GOT3 (cell line): ENCODE results near the gene OXCT1.

Experiments used
- DNase-seq: peaks from one replicate; lab custom pipeline; 2025; ENCODE audit warnings: mixed read lengths; lab: John Stamatoyannopoulos, UW

Gene OXCT1

DNA sequence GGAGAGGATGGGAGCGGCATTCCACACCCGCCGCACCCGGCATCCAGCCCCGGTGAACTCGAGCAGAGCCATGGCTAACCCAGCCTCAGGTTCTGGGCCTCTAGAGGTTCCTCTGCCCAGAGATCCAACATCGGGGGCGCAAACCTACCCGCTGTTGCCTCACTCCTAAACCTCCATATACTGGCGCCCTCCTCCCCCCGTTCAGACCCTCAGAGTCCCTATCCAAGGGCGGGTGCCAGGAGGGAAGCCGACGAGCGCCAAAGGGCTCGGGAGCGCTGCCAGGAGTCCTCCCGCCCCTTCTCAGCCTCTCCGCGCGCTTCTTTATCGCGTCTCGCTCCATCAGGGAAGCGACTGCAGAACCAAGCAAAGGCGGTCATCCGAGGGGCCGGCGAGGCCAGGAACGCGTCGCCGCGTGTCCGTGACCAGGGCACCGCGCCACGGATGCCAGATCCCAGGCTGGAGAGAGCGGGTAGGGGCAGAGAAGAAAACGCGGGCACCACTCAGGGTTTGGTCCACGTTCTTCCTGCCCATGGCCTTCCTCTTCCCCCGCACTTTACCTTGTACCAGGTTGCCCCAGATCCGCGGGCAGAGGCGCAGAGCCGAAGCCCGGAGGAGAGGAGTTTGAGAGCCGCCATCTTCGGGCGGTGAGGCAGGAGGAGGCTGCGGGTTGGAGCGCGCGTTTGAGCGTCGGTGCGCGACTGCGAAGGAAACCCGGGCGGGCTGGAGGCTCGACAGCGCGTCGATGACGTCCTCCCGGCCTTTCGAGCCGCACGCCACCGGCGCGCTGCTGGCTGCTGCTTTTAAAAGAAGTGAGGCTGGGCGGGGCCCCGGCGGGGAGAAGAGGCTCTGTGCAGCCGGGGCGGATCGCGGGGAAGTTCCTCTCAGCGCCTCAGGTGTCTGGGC is at the start of gene OXCT1:
Gene OXCT1, minus strand, starts transcription at position 702 of the 903 bp plus-strand sequence. Its CDS starts 67 bp downstream, at position 635.
- DNase-seq, result peak; percentile 24

DNA sequence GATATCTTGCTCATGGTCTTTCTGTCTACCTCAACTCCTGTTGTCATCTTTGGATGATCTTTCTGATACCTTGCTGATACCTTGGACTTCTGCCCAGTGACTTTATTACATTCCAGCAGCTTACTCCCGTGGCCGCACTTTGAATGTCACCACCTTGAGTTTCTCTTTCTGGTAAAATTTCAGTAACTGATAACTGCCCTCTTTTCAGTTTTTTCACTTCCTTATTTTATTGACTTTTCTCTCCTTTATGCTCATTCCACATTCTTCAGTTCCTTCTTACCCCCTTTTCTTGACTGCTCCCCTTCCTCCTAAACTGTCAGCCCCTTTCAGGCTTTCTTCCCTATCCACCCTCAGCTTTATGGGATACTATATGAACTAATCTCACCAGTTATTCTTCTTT is 47.9 kb upstream of the OXCT1 start:
- DNase-seq, result no peak

DNA sequence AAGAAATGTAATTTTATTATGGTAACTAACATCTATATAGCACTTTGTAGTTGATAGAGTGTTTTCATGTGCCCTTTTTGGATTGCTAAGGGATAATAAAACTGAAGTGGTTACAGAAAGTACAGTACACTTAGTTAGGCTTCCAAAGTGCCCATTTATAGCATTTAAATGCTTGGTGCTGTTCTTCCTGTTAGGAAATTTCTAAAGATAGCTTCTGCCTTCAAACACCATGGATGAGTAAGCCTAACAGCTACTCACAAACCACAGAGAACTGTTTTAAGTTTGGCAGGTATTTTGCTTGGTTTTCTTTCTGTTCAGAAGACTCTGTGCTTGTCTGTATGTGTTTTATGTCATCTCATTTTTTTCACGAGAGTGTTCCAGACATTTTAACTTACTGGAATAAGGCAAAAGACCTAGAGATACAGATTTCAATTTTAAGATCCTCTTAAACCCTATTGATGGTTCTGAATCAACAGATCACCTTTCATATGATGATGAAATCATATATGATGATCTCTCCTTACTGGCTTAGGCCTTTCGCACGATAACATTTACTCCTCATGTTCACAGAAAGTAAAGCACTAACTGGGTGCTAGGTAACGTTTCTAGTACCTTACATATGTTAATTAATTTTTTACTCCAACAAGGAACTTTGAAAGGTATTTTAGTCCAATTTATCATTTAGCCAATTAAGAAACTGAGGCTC is 38.3 kb upstream of the OXCT1 start:
- DNase-seq, result no peak

DNA sequence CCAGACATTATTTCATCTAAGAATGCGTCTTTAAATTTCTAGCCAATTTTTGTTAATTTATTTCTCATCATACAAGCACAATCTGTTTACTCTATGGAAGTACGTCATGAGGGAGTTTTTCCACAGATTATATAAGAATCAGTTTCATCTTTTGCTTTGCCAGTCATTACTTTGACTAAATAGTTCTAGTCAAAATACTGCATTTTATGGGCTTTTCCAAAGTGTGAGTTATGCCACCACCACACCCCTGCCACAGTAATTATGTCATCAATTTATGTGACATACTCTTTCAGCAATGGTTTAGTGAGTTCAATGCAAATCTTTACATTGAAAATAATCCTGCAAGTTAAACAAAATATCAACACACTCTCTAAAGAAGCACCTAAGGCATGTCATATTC is 35.9 kb upstream of the OXCT1 start:
- DNase-seq, result no peak

DNA sequence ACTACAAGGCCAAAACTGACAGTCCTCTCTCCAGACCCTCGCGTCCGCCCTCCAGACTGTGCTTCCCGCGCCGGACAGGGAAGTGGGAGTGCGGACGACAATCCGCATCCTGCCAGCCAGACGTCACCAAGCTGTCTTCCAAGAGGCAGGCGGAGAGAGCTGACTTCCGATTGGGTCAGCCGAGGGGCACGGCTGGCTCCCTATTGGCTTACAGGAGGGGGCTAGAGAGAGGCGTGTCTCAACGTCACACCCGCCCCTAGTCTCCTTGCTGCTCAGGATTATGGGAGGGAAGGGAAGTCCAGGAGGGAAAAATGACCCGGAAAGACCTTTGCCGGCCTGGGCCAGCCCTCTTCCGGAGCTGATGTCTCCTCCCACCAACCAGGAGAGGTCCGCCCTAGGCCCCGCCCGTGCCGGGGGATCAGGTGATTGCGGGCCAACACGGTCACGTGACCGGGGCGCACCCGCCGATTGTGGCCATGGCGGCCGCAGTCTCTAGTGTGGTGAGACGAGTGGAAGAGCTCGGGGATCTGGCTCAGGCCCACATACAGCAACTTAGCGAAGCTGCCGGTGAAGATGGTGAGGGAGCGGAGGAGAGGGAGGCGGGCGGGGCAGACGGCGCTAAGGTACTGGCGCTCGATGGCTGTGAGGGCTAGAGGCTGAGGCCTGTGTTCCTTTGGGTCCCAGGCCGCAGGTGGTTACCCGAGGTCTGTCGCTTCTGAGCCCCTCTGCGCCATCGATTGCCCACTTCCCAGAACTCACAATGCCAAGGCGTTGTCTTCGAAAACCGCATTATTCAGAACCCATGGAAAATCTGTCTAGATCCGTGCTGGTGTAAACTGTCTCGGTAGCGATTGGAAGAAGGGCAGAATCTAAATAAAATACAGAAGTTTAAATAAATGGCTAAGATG is 33.9 kb upstream of the OXCT1 start, which contains the start of gene RIMOC1:
Gene RIMOC1, plus strand, starts transcription at position 453 of the 908 bp plus-strand sequence. Its CDS starts 24 bp downstream, at position 477.
- peak; percentile 95 for DNase-seq

DNA sequence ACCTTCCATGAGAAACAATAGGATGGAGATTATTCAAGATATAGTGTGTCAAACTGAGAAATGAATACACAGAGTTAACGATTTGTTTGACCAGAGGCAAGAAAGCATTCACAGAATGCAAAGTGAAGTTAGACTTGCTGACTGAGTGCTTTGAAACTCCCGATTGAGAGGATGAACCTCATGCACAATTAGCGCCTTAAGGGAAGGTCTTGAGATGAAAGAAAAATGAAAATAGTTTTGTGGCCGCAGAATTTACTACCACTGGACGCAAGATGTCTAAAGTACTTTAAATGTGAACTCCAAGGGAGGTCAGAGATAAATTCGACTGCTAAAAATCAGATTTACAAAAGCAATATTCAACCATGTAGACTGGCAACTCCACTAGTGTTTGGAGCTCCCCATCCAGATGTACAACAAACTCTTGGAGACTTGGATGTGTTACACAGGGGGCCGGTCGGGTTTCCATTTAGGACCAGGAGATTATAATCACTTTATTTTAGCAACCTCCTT is 33.2 kb upstream of the OXCT1 start:
- DNase-seq, result no peak

DNA sequence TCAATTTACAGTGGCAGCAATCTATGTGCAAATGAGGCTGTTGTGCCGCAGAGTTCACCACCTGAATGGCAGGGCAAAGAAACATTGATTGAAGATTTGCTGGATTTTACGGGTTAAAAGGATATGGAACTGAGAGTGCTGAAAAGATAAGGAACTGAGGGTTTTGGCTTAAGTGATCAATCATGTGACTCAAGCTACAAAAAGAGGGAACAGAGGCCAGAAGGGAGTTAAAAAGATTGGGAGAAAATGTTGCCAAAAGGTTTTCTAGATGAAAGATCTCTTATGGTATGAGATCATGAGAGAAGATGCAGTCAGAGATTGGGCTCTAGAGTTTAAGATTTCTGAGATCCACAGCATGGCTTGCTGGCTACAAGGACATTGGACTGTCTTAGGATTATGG is 26.0 kb upstream of the OXCT1 start:
- no peak for DNase-seq

DNA sequence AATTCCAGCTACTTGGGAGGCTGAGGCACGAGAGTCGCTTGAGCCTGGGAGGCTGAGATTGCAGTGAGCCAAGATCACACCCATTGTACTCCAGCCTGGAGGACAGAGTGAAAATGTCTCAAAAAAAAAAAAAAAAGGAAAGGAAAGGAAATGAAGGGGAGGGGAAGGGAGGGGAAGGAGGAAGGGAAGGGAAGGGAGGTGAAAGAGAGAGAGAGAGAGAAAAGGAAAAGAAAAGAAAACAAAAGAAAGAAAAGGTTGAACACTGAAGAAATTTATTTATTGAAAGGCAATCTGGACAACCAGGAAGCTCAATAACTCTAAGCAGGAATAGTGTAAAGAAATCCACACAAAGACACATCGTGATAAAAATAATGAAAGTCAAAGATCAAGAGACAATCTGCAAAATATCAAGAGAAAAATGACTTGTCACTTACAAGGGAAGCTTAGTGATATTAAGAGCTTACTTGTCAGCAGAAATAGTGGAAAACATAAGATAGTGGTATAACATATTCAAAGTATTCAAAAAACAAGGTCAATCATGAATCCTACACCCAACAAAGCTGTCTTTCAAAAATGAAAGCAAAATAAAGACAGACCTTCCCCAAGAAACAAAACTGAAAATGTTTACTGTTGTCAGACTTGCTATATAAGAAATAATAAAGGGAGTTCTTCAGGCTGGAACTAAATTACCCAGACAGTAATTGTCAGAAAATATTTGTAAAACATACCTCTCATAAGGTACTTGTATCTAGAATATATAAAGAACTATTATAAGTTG is 23.0 kb upstream of the OXCT1 start:
- DNase-seq, result no peak

DNA sequence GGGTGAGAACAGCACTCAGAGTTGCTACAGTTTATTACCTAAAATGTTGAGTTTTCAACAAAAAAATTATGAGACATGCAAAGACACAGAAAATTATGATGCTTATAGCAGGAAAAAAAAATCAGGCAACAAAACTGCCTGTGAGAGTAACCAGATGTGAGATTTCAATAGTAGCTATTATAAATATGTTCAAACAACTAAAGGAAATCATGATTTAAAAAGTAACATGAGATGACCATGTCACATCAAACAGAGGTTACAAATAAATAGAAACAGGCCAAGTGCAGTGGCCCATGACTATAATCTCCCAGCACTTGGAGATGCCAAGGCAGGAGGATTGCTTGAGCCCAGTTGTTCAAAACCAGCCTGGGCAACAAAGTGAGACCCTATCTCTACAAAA is 21.8 kb upstream of the OXCT1 start:
- no peak for DNase-seq

DNA sequence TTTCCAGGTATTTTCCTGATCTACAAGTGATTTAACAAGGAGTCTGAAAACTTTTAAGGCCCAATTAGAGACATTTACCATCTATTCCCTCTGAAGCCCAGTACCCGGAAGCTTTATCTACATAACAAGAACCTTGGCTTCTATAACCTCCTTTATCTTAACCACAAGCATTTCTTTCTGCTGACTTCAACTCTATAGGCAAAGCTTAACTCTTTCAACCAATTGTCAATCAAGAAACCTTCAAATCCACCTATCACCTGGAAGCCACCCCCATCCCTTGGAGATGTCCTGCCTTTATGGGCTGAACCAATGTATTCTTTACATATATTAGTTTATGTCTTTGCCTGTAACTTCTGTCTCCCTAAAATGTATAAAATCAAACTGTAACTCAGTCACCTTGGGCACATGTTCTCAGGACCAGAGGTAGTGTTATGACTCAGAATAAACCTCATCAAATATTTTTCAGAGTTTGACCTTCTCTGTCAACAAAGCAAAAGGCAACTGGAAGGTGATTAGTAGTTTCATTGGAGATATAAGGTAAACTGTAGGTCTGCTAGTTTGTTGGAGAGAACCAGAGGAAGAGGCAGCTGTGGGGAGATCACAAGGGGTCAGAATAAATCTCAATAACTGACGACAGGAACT is 21.0 kb upstream of the OXCT1 start:
- DNase-seq, result no peak

DNA sequence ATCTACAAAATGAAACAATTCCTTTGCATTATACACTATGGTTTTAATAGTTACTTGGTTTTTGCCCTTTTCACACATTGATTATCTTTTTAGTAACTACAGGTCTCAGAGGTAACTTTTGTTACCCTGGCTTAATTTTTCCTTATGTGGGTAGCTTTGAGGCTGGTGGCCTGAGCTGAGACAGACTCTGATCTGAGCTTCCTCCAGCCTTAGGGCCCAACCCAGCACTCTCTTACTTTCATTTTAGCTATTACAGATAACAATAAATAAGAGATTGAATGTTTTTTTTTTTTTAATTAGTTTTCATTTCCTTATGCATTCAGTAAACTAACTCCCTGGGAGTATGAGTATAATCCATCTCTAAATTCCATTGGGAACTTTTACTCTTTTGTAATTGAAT is 15.1 kb upstream of the OXCT1 start:
- no peak for DNase-seq

DNA sequence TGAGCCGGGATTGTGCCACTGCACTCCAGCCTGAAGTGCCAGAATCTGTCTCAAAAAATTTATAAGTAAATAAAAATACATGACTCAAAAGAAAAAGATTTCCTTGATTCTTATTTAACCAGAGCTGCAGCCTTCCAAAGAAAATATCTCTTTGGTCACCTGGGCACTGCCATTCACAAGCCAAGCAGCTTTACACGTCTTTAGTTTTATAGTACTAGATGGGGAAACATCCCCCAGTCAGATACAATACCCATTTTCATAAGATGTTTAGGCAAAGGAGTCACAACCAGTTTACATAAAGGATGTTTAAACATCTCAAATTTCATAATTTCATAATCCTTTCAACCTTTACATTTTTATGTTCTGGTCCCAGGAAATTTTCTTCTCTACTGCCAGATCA is 13.7 kb upstream of the OXCT1 start:
- DNase-seq, result no peak

DNA sequence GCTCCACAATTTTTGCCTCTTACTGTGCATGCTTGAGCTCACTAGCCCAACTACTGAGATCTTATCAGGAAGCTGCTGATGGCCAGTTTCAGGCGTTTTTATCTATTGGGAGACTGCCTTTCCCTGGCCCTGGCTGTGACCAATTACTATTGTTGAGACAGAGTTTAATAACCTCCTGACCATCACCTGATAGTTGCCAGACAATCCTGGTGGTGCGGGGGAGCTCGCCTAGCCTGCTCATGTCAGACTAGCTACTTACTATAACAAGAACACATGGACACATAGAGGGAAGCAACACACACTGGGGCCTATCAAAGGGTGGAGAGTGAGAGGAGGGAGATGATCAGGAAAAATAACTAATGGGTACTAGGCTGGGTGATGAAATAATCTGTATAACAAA is 13.0 kb upstream of the OXCT1 start:
- no peak for DNase-seq

DNA sequence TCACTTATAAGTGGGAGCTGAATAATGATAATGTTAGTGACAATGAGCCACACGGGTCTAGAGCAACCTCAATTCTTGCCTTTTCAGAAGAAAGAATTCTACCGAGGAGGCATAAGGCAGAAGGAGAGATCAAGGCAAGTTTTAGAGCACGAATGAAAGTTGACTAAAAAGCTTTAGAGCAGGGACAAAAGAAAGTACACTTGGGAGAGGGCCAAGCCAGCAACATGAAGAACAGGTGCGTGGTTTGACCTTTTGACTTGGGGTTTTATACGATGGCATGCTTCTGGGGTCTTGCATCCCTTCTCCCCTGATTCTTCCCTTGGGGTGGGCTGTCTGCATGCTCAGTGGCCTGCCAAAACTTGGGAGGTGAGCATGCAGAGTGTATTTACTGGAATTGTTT is 12.5 kb upstream of the OXCT1 start:
- no peak for DNase-seq

DNA sequence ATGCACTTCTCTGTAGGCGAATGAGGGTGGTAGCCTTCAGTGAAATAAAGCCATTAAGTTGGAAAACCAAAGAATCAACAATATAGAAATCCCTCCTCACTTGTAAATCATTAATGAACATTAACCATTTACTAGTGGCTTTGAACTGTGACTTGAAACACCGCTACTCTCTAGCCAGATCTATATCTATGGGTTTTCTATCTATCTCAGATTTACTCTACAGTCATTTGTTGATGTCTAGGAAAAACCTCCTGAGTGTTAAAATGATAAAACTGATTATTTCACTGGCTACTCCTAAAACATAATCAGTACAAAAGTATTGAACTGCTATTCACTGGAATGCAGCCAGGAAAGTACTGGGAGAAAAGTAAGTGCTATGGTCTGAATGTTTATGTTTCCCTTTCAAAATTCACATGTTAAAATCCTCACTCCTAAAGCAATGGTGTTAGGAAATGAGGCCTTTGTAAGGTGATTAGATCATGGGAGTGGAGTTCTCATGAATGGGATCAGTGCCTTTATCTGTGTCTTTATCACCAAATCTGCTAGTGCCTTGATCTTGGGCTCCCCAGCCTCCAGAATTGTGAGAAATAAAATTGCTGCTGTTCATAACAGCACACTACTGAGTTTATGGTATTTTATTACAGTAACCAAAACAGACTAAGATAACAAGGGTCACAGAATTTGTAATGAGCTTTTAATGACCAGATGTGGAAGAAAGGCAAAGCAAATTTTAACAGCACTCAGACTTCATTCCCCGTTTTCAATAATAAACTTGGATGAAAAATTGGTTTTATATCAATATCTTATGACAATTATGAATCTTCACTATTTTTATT is 8.6 kb upstream of the OXCT1 start:
- no peak for DNase-seq

DNA sequence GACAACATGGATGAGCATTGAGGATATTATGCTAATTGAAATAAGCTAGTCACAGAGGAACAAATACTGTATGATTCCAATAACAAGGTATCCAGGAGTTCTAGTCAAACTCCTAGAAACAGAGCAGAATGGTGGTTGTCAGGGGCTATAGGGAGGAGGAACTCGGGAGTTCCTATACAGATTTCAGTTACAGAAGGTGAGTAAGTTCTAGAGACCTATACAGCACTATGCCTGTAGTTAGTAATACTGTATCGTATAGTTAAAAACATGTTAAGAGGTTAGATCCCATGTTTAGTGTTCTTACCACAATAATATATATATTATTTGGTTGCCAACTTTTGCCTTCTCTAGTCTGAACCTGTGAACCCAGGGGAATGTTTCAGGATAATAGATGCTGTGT is 7.9 kb upstream of the OXCT1 start:
- no peak for DNase-seq

DNA sequence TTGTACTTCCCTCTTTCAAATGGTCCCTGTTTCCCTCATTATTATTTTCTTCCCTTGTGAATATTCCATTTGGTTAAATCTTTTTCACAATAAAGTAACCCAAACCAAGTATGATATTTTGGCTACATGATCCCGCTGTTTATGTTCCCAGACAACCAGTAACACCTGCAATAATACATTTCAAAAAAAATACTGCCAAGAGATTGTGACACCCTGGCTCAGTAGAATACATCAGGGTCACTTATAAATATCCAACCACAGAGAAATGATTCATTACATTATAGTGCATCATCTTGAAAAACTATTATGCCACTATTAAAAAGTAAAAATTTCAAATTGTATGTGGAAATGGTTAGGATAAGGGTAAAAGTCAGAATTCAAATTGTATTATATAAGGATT is 7.2 kb upstream of the OXCT1 start:
- no peak for DNase-seq

DNA sequence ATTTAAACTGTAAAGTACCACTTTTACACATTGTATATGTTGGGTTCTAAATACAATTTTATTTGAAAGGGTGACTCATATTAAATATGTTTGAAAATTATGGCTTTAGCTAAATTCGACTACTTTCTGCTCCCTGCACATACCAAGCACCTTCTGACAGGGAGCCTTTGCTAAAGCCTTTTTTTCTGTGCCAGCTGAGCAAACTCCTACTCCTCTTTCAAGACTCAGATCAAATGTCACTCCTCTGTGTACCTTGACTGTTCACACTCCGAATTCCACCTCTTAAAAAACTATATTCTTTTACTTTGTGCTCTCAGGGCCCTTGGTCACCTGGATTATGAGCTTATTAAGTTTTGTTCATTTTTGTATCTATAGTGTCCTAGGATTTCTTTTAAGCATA is 6.5 kb upstream of the OXCT1 start:
- no peak for DNase-seq

DNA sequence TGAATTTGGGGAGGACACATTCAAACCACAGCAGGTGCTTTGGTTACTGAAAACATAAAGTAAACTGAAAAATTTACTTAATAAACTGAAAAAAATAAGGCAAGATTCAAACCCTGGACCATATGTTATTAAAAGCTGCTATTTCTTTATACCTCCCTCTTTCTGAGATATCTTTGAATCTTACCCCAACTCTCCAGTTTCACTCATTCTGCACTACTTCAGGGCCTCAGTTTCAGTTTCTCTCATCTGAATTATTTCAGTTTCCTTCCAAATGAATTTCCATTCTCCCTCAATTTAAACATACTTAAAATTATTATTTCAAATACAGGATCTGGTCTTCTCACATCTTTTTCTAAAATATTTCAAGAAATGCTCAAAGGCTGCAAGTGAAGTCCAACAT is 4.9 kb upstream of the OXCT1 start:
- no peak for DNase-seq
